Loucy (cell line): ENCODE measurements around the gene INPP4B.

Source experiments
- H2AFZ ChIP-seq: fragments of 200-600 bp; sonication (generic); 2 replicates; pipeline ENCODE4 v1.6.0; 2016; ENCODE audit warnings: antibody characterized with exemption, mild to moderate bottlenecking, low read length, moderate library complexity
- H3F3A ChIP-seq: fragments of 200-600 bp; 2 replicates; pipeline ENCODE4 v1.6.0; 2016; ENCODE audit warnings: antibody characterized with exemption, low read depth, mild to moderate bottlenecking
- H3K27me3 ChIP-seq: fragments of 200-600 bp; sonication (generic); 2 replicates; pipeline ENCODE4 v1.6.1; 2014; ENCODE audit warnings: low read length, mild to moderate bottlenecking; ENCODE audit not compliant: insufficient read depth, poor library complexity, severe bottlenecking
- H3K36me3 ChIP-seq: fragments of 200-600 bp; sonication (generic); 2 replicates; pipeline ENCODE4 v1.6.1; 2016; ENCODE audit warnings: low read length; ENCODE audit not compliant: insufficient read depth
- H3K4me1 ChIP-seq: fragments of 200-600 bp; sonication (generic); 2 replicates; pipeline ENCODE4 v1.5.1; 2014; ENCODE audit warnings: low read length, mild to moderate bottlenecking; ENCODE audit not compliant: insufficient read depth, poor library complexity, severe bottlenecking
- H3K4me2 ChIP-seq: fragments of 200-600 bp; sonication (generic); 2 replicates; pipeline ENCODE4 v1.6.0; 2014; ENCODE audit warnings: antibody characterized with exemption, low read length, low read depth, mild to moderate bottlenecking; ENCODE audit not compliant: poor library complexity, severe bottlenecking
- H3K4me3 ChIP-seq: fragments of 200-600 bp; sonication (generic); 2 replicates; pipeline ENCODE4 v1.5.1; 2014; ENCODE audit warnings: low read length, mild to moderate bottlenecking, mixed read lengths; ENCODE audit not compliant: poor library complexity, severe bottlenecking
- H3K79me2 ChIP-seq: fragments of 200-600 bp; sonication (generic); 2 replicates; pipeline ENCODE4 v1.6.1; 2014; ENCODE audit warnings: low read length; ENCODE audit not compliant: insufficient read depth
- H3K9ac ChIP-seq: fragments of 200-600 bp; sonication (generic); 2 replicates; pipeline ENCODE4 v1.6.0; 2014; ENCODE audit warnings: mild to moderate bottlenecking, low read depth, low read length, moderate library complexity; ENCODE audit not compliant: poor library complexity, severe bottlenecking
- H3K9me2 ChIP-seq: fragments of 200-600 bp; sonication (generic); replicated peaks from 2 replicates; pipeline ENCODE4 v1.6.1; 2016; ENCODE audit warnings: low read depth, low read length, mixed read lengths
- H3K9me3 ChIP-seq: fragments of 200-600 bp; sonication (generic); 2 replicates; pipeline ENCODE4 v1.6.1; 2014; ENCODE audit warnings: mild to moderate bottlenecking, antibody characterized with exemption, low read length, low read depth; ENCODE audit not compliant: insufficient read depth
- H4K20me1 ChIP-seq: fragments of 200-600 bp; sonication (generic); 2 replicates; pipeline ENCODE4 v1.6.0; 2014; ENCODE audit warnings: antibody characterized with exemption, low read length, mild to moderate bottlenecking; ENCODE audit not compliant: insufficient read depth, poor library complexity, severe bottlenecking
- CTCF ChIP-seq: fragments of 200-600 bp; sonication (generic); conservative IDR thresholded peaks from 2 replicates; pipeline ENCODE4 v1.5.1; 2014; ENCODE audit warnings: mild to moderate bottlenecking, antibody characterized with exemption, low read length
- EZH2phosphoT487 ChIP-seq: fragments of 200-600 bp; IDR thresholded peaks from 2 replicates; pipeline ENCODE4 v1.6.1; 2018; ENCODE audit warnings: antibody characterized with exemption, mild to moderate bottlenecking, moderate library complexity, borderline replicate concordance

The INPP4B gene

DNA sequence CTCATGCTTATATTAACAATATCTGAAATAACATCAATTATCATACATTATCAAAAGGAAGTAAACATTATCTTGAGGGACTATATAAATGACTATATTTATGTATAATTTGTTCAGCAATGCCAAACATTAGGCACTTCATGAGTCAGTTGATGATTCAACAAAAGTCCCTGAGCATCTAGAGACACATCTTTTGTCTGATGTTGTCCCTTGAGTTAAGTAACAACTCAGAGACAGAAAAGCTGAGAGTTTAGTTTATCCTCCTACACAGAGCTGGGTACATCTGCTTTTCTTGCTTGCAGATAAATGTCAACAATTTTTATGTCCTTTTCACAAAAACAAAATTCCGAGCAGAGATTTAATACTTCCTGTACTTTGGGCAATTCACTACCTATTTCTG is 311.1 kb downstream of the INPP4B start:
- TF ChIP-seq EZH2phosphoT487 (no peak), CTCF (no peak)
- no peak overlapping the region for H3K4me2 ChIP-seq

DNA sequence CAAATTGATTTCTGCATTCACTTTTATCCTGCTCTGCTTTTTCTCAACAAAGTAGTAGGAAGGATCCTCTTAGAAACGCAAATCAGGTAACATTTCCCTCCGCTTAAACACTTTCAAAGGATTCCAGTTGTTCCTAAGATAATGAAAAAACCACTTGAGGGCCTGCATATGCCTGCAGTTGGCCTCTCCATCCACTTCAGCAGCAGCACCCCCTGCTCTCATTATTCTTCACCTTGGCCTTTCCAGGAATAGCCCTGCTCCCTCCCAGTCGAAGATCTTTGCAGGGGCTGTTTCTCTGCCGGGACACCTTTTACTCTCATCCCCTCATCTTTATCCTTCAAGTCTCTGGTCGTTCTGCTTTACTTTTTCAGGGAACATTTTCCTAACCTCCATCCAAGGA is 314.0 kb downstream of the INPP4B start:
- no peak overlapping the region for H2AFZ ChIP-seq
- H3K9ac ChIP-seq, result no peak overlapping the region
- H3K4me3 ChIP-seq, result no peak overlapping the region
- H3K79me2 ChIP-seq, result no peaks in the 10 kb centered on the region
- TF ChIP-seq CTCF (no peak), EZH2phosphoT487 (no peak)
- no peaks in the 10 kb centered on the region for H3K4me1 ChIP-seq
- H4K20me1 ChIP-seq, result no peaks in the 10 kb centered on the region
- H3K4me2 ChIP-seq, result no peak overlapping the region
- no peaks in the 10 kb centered on the region for H3K9me2 ChIP-seq
- H3K27me3 ChIP-seq, result no peaks in the 10 kb centered on the region
- H3K9me3 ChIP-seq, result no peaks in the 10 kb centered on the region
- no peaks in the 10 kb centered on the region for H3F3A ChIP-seq
- H3K36me3 ChIP-seq, result no peaks in the 10 kb centered on the region

More for the DNA sequence above, 311.1 kb downstream of the INPP4B start:
- H2AFZ ChIP-seq, result no peak overlapping the region
- H3K27me3 ChIP-seq, result no peaks in the 10 kb centered on the region
- H3K9me3 ChIP-seq, result no peaks in the 10 kb centered on the region
- no peaks in the 10 kb centered on the region for H4K20me1 ChIP-seq
- H3K36me3 ChIP-seq, result no peaks in the 10 kb centered on the region
- H3K9me2 ChIP-seq, result no peaks in the 10 kb centered on the region
- no peaks in the 10 kb centered on the region for H3F3A ChIP-seq
- H3K4me1 ChIP-seq, result no peaks in the 10 kb centered on the region
- H3K9ac ChIP-seq, result no peak overlapping the region
- H3K4me3 ChIP-seq, result no peak overlapping the region
- H3K79me2 ChIP-seq, result no peaks in the 10 kb centered on the region

DNA sequence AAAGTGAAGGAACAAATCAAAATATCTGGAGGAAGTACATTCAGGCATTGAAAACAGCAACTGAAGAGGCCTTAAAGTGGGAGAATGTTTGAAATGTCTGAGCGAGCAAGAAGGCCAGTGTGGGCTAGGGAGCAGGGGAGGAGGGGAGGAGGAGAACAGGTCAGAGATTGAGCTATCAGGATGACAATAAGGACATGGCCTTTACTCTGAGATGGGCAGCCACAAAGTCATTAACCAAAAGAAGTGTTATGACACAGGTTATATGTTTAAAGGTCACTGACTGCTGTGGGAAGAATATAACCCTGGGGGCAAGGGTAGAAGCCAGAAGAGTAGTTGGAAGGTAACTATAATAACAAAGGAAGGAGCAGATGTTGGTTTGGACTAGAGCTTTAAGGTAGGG is 315.4 kb downstream of the INPP4B start:
- Histone ChIP-seq H3K79me2 (no peaks in the 10 kb centered on the region), H3K9ac (no peak overlapping the region), H3K27me3 (no peaks in the 10 kb centered on the region), H3K9me2 (no peaks in the 10 kb centered on the region), H3K4me1 (no peaks in the 10 kb centered on the region), H3K4me3 (no peak overlapping the region), H4K20me1 (no peaks in the 10 kb centered on the region), H3K36me3 (no peaks in the 10 kb centered on the region), H2AFZ (peak overlapping the region; percentile 18; the same call in 1 of the 2 replicates), H3F3A (no peaks in the 10 kb centered on the region), H3K4me2 (no peak overlapping the region), H3K9me3 (no peaks in the 10 kb centered on the region)
- TF ChIP-seq EZH2phosphoT487, result no peak
- no peak for TF ChIP-seq CTCF
